Choroid plexus epithelial cell (primary cell): ENCODE results near the gene WDR81.
"Not testable (repeated sequence)": the region's sequence is repeated elsewhere in the genome, so short reads cannot be mapped to it uniquely, and the experiment has no call there.

Experiments used
- DNase-seq: peaks from one replicate; pipeline ENCODE4 v3.0.0-alpha.2; 2010; ENCODE audit warnings: low read depth
- H3K4me3 ChIP-seq: 2 replicates; pipeline ENCODE4 v1.5.1; 2011; ENCODE audit warnings: low read depth, mild to moderate bottlenecking, control low read depth, low read length, moderate library complexity
- CTCF ChIP-seq: conservative IDR thresholded peaks from 2 replicates; pipeline ENCODE4 v1.5.1; 2011; ENCODE audit warnings: low read depth, mild to moderate bottlenecking, control low read depth, inconsistent platforms, low read length, moderate library complexity

Gene WDR81

GRCh38 chr17:1718362-1719165 is 5.9 kb upstream of the WDR81 start:
- no peak for TF ChIP-seq CTCF
- no peak overlapping the region for H3K4me3 ChIP-seq
- no peak for DNase-seq

GRCh38 chr17:1720856-1721386 is 3.6 kb upstream of the WDR81 start:
- H3K4me3 ChIP-seq = peak overlapping the region; percentile 6
- TF ChIP-seq CTCF = peak; percentile 100
- DNase-seq = peak; percentile 74

- DNase-seq = peak; percentile 65
- H3K4me3 ChIP-seq = not testable (repeated sequence)
These were observed 2.5 kb upstream of the WDR81 start for GRCh38 chr17:1722022-1722421.

- no peak for TF ChIP-seq CTCF
- no peak for DNase-seq
- H3K4me3 ChIP-seq = peak overlapping the region; percentile 69
These were observed 551 bp downstream of the WDR81 start for GRCh38 chr17:1724869-1725641.

- no peak for DNase-seq
- no peak for TF ChIP-seq CTCF
- H3K4me3 ChIP-seq = peak overlapping the region; percentile 69
These were observed 1.4 kb downstream of the WDR81 start for GRCh38 chr17:1725642-1726511.

- TF ChIP-seq CTCF = no peak
- H3K4me3 ChIP-seq = no peak overlapping the region
These were observed 2.2 kb downstream of the WDR81 start for GRCh38 chr17:1726626-1727257.

More at GRCh38 chr17:1726626-1727257, 2.2 kb downstream of the WDR81 start:
- DNase-seq = no peak
